HFF-Myc (cell line): ENCODE data around the gene SOS2.
A peak's percentile ranks its signal among the peaks of the same experiment; 100 is the strongest.

Source experiments
- DNase-seq: peaks from one replicate; pipeline ENCODE4 v3.0.0-alpha.2; 2011; ENCODE audit warnings: low read depth; ENCODE audit errors: extremely low read depth
- H3K4me3 ChIP-seq: replicated peaks from 2 replicates; pipeline ENCODE4 v1.5.1; 2011; ENCODE audit warnings: low read depth, mild to moderate bottlenecking, control low read depth, low read length
- TF ChIP-seq, protein P1 (sequence below): IDR thresholded peaks from 2 replicates; pipeline ENCODE4 v1.5.1; 2012; ENCODE audit warnings: mild to moderate bottlenecking, low read depth, low read length, control low read depth; ENCODE audit errors: missing control alignments

The SOS2 gene

DNA sequence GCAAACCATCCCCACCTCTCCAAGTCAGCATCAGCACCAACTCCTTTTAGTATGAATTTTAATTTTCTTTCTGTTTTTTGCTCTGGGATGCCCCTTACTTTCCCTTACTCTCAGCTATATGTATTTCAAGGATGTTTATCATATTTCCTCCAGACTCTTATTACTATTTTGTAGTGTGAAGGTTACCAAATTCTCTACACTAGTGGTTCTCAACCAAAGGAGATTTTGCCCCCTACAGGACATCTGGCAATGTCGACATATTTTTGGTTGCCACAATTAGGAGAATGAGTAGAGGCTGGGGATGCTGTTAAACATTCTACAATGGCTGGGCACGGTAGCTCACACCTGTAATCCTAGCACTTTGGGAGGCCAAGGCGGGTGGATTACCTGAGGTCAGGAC is 29.1 kb upstream of the SOS2 start:
- TF ChIP-seq, protein P1, sequence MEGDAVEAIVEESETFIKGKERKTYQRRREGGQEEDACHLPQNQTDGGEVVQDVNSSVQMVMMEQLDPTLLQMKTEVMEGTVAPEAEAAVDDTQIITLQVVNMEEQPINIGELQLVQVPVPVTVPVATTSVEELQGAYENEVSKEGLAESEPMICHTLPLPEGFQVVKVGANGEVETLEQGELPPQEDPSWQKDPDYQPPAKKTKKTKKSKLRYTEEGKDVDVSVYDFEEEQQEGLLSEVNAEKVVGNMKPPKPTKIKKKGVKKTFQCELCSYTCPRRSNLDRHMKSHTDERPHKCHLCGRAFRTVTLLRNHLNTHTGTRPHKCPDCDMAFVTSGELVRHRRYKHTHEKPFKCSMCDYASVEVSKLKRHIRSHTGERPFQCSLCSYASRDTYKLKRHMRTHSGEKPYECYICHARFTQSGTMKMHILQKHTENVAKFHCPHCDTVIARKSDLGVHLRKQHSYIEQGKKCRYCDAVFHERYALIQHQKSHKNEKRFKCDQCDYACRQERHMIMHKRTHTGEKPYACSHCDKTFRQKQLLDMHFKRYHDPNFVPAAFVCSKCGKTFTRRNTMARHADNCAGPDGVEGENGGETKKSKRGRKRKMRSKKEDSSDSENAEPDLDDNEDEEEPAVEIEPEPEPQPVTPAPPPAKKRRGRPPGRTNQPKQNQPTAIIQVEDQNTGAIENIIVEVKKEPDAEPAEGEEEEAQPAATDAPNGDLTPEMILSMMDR: peak; percentile 41
- no peak overlapping the region for H3K4me3 ChIP-seq
- peak; percentile 26 for DNase-seq

DNA sequence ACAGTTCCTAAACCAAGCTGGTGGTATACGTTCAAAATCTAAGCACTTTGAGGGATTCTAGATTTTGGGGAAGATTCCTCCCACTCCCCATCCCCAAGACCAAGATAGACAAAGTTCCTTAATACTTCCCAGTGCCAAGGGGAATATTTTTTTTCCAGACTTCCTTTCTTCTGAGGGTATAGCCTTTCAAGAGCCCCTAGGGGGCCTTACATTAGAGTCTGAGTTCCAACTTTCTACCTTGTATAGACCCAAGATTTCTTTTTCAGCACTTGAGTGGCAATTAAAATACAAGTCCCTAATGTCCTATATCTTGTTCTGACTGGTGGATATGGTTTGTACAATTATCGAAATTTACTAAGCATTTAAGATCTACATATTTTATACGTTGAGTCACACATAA is 28.7 kb upstream of the SOS2 start:
- TF ChIP-seq, protein P1: no peak
- DNase-seq: no peak
- no peak overlapping the region for H3K4me3 ChIP-seq

DNA sequence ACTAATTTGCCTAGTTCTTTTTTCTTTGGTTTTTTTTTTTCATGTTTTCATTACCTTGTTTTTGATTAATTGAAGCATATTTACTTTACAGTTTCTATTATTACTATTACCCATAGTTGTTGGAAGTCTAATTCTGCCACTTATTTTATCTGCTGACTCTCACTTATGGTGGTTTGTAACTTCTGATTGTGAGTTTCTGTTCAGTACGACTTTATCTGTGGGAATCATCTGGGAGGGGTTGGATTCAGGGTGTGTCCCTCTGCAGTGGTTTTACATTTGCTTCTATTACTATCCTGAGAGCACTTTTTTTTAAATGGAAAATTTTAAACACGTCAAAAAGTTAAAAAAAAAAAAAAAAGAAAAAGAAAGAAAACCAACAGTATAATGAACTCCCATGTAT is 26.4 kb upstream of the SOS2 start:
- H3K4me3 ChIP-seq: no peak overlapping the region
- no peak for DNase-seq
- TF ChIP-seq, protein P1: no peak

DNA sequence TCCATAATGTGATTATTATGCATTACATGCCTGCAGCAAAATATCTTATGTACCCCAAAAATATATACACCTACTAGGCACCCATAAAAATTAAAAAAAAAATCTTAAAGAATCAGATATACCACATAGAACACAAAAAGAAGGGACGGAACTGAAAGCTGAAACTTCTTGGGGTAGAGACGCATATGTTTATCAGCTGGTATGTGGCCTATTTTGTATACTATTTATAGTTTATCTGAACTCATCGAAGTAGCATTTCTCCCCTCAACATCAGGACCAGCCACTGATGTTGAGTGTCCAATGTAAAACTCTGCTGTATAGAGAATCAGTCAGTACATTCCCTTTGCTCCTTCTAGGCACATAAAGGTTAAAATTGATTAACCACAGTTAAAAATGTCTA is 22.9 kb upstream of the SOS2 start:
- no peak overlapping the region for H3K4me3 ChIP-seq
- TF ChIP-seq, protein P1: no peak
- no peak for DNase-seq

DNA sequence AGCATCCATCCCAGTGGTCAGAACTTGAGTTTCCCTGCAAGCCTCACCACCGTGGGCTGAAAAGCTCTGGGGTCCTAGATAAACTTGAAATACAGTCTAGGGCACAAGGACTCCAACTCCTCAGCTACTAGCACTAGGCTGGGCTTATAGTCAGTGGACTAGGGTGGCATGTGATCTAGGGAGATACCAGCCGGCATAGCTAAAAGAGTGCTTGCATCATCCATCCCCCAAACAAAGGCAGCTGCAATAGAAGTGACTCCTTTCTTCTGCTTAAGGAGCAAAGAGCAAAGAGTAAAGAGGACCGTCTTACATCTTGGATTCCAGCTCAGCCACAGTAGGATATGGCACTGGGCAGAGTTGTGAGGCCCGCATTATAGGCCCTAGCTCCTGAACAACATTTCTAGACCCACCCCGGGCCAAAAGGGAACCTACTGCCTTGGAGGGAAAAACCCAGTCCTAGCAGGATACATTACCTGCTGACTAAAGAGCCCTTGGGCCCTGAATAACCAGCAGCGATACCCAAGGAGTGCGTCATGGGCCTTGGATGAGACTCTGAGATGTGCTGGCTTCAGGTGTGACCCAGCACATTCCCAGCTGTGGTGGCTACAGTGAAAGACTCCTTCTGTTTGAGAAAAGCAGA is 17.9 kb upstream of the SOS2 start:
- TF ChIP-seq, protein P1: no peak
- H3K4me3 ChIP-seq: no peak overlapping the region
- no peak for DNase-seq

DNA sequence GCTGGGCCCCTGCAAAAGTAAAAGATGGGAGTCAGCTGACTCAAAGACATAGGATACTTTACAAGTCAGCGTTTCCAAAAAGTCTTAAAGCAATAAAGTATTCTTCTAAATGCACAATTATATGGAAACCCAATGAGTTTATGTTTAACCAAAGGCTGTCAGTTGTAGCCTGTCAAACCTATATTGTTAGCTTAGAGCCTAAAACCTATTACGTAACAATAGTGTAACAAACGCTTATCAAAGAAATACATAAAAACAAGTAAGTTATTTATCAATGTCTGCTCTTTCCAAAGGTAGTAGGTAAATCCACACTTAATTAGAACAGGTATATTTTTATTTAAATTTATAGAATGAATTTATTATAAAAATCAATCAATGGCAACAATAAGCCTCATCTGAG is 15.9 kb upstream of the SOS2 start:
- H3K4me3 ChIP-seq: no peak overlapping the region
- TF ChIP-seq, protein P1: no peak
- DNase-seq: no peak
